ENCODE measurements around the gene SHISAL2B. TPM values are rescaled to one million over a fixed set of nuclear protein-coding genes. Genes with fewer than 3 reads are reported as not detected.

SHISAL2B gene
- total RNA-seq, 4 donors from 2014 or later = 0.69 to 2.1 TPM; not detected in 2

- DNase-seq (ENCODE audit: low spot score) = no peak
- no peak for ATAC-seq (ENCODE audit: low FRiP score)
- no peak for TF ChIP-seq CTCF (IDR thresholded peaks at IDR 0.05)
These were observed 69.8 kb downstream of the SHISAL2B start for GRCh38 chr5:64759960-64760660.

GRCh38 chr5:64763948-64764503 lies 73.7 kb downstream of the SHISAL2B start:
- DNase-seq (ENCODE audit: low spot score) = no peak
- ATAC-seq (ENCODE audit: low FRiP score) = no peak
- no peak for TF ChIP-seq CTCF (IDR thresholded peaks at IDR 0.05)

GRCh38 chr5:64765804-64766504 lies 75.7 kb downstream of the SHISAL2B start:
- TF ChIP-seq CTCF (IDR thresholded peaks at IDR 0.05) = no peak
- ATAC-seq (ENCODE audit: low FRiP score) (no peak), DNase-seq (ENCODE audit: low spot score) (no peak)

GRCh38 chr5:64766941-64767340 lies 76.6 kb downstream of the SHISAL2B start:
- DNase-seq (ENCODE audit: low spot score) (no peak), ATAC-seq (ENCODE audit: low FRiP score) (no peak)
- TF ChIP-seq CTCF (IDR thresholded peaks at IDR 0.05) = no peak

Other genes starting within 250 kb of the SHISAL2B start
- gene RGS7BP, start 184.5 kb upstream of the SHISAL2B start, total RNA-seq = 1 to 10 TPM in 2 of 4 donors, under 1 TPM in 2; 0.65 to 4.6 (median 1.1) TPM
- gene SREK1IP1, start 78.2 kb downstream of the SHISAL2B start, total RNA-seq = 10 to 100 TPM in 2 of 4 donors, 1 to 10 TPM in 2; 8.3 to 13.2 (median 9.7) TPM
- 10 to 100 TPM in 3 of 4 donors, 1 to 10 TPM in 1; 9.6 to 18.4 (median 12.6) TPM for gene CWC27, start 78.4 kb downstream of the SHISAL2B start, total RNA-seq

All from omental fat pad (tissue), 4 donors.